ENCODE results near the gene PIBF1. TPM values are rescaled to one million over a fixed set of nuclear protein-coding genes. Genes with fewer than 3 reads are reported as not detected.

PIBF1 gene
- total and polyA plus RNA-seq, 2 of the 4 experiments (the other 2 are of a cell fraction), result 5.1 to 13.3 TPM

GRCh38 chr13:73056565-73056962, 274.6 kb downstream of the PIBF1 start:
- Histone ChIP-seq H3K9me3 (ENCODE audit: control insufficient read depth, insufficient read depth, low read length) (no peaks in the 10 kb centered on the region), H4K91ac (ENCODE audit: insufficient read depth, low read depth, low read length) (no peak overlapping the region), H4K8ac (ENCODE audit: low read depth in 2 of 2, low read length in 2 of 2) (no peak overlapping the region), H3K14ac (replicated peaks; ENCODE audit: low read depth, low read length) (no peak overlapping the region), H3K4me2 (ENCODE audit: low read depth, low read length) (no peak overlapping the region), H3K56ac (ENCODE audit: extremely low read depth, insufficient read depth, low read length) (no peak overlapping the region), H2BK120ac (ENCODE audit: low read depth, low read length) (no peak overlapping the region; the same call in 1 of the 2 replicates), H3K18ac (ENCODE audit: low read depth, low read length) (no peak overlapping the region), H3K23ac (ENCODE audit: low read depth, low read length) (no peak overlapping the region), H3K4ac (ENCODE audit: low read depth, low read length) (no peak overlapping the region), H3K9ac (ENCODE audit: low read depth, low read length) (no peak overlapping the region), H3K4me1 (ENCODE audit: control insufficient read depth, insufficient read depth, low read length) (no peaks in the 10 kb centered on the region; the same call in 1 of the 2 replicates), H4K20me1 (ENCODE audit: insufficient read depth, low read length) (no peaks in the 10 kb centered on the region), H2BK5ac (ENCODE audit: low read depth, low read length, poor library complexity, severe bottlenecking) (no peak overlapping the region), H2BK20ac (ENCODE audit: low read depth, low read length) (no peak overlapping the region), H2AFZ (replicated peaks; ENCODE audit: low read length, poor library complexity) (no peak overlapping the region), H3K27ac (ENCODE audit: insufficient read depth, low read length) (no peak overlapping the region), H2AK5ac (ENCODE audit: low read depth, low read length) (no peak overlapping the region), H4K5ac (ENCODE audit: low read depth, low read length) (no peak overlapping the region), H3K27me3 (ENCODE audit: control insufficient read depth, insufficient read depth, low read length) (no peaks in the 10 kb centered on the region), H3K79me1 (ENCODE audit: low read depth in 1 of 2, low read length in 2 of 2) (peaks cover 6 to 14% of the 10 kb centered on the region in 2 experiments; a peak in 3 of 4 replicates), H2BK15ac (ENCODE audit: low read depth, low read length) (no peak overlapping the region), H3K36me3 (ENCODE audit: control insufficient read depth, insufficient read depth, low read length) (no peaks in the 10 kb centered on the region), H2AK9ac (replicated peaks; ENCODE audit: low read depth, low read length, poor library complexity) (no peak overlapping the region), H3K9me1 (ENCODE audit: insufficient read depth, low read length) (0 out of 2 replicates have a peak, but pooled peaks cover 3% of the 10 kb centered on the region), H3K4me3 (ENCODE audit: insufficient read depth, low read depth, low read length) (no peak overlapping the region)
- dilution Hi-C loops (cut with HindIII; ENCODE audit: low sequenced_read_pairs, unreplicated experiment), result no loop called here
- CTCF ChIA-PET, result interaction anchor here (0.6 to 0.9 kb wide), 2 partner anchors 38 to 192 kb away, joined by 4 to 5 read pairs; no protein-coding TSS in a partner anchor
- no peak for DNase-seq
- no CpG with 5 or more reads among the region's 4 CpGs for WGBS, 2 experiments (ENCODE audit: extremely low coverage in 2 of 2, insufficient read length in 1 of 2)
- no peak for TF ChIP-seq USF2 (IDR thresholded peaks at IDR 0.05; ENCODE audit: low read depth, low read length)
- no peak for TF ChIP-seq MAFK (IDR thresholded peaks at IDR 0.05; ENCODE audit: low read depth, low read length)
- no peak for TF ChIP-seq MXI1 (IDR thresholded peaks at IDR 0.05; ENCODE audit: borderline replicate concordance, low read depth, low read length)
- no peak for TF ChIP-seq RFX5 (IDR thresholded peaks at IDR 0.05; ENCODE audit: low read depth, low read length)
- TF ChIP-seq SMC3 (IDR thresholded peaks at IDR 0.05; ENCODE audit: low read depth, low read length), result no peak
- TF ChIP-seq ELK1 (IDR thresholded peaks at IDR 0.05; ENCODE audit: borderline replicate concordance, low read depth, low read length), result no peak
- TF ChIP-seq RAD21 (IDR thresholded peaks at IDR 0.05; ENCODE audit: low read length), result no peak
- no peak for TF ChIP-seq NFE2L2 (IDR thresholded peaks at IDR 0.05; ENCODE audit: low read depth, low read length)
- no peak for TF ChIP-seq RCOR1 (IDR thresholded peaks at IDR 0.05; ENCODE audit: insufficient replicate concordance, low read length)
- TF ChIP-seq MAZ (IDR thresholded peaks at IDR 0.05; ENCODE audit: borderline replicate concordance, low read depth, low read length), result no peak
- TF ChIP-seq CTCF (conservative IDR thresholded peaks at IDR 0.05; ENCODE audit: low read depth, low read length), result no peak
- no peak for TF ChIP-seq POLR2A (IDR thresholded peaks at IDR 0.05; ENCODE audit: low read depth, low read length)
- no peak for TF ChIP-seq CEBPB (IDR thresholded peaks at IDR 0.05; ENCODE audit: low read depth, low read length)
- TF ChIP-seq FOS (IDR thresholded peaks at IDR 0.05; ENCODE audit: low read depth, low read length), result no peak
- TF ChIP-seq BHLHE40 (IDR thresholded peaks at IDR 0.05; ENCODE audit: low read depth, low read length), result no peak
- no peak for TF ChIP-seq CHD1 (IDR thresholded peaks at IDR 0.05; ENCODE audit: low read depth, low read length)
- BruUV-seq (replicated peaks), result no TSS peak
- in situ Hi-C loops (cut with MboI; ENCODE audit: low sequenced_read_pairs), result no loop called here
- intact Hi-C loops (cut with micrococcal nuclease), result loop anchor here (2.0 to 10.0 kb wide), 2 partner anchors 216 to 278 kb away; no protein-coding TSS in a partner anchor
- no peak for ATAC-seq (ENCODE audit: low read depth)
- POLR2A ChIA-PET (ENCODE audit: unreplicated experiment), result no interaction called here

Data from IMR-90 (cell line).